GM23338 (cell line): ENCODE data around the gene MANSC1. TPM values are rescaled to one million over a fixed set of nuclear protein-coding genes. Genes with fewer than 3 reads are reported as not detected.
A peak's percentile ranks its signal among the peaks of the same experiment; 100 is the strongest.

Experiments used
- ATAC-seq: fragments of 200-7000 bp; cut with Tn5 transposase; 3 replicates; pipeline ENCODE4 v1.9.1; 2020
- DNase-seq: peaks from one replicate; pipeline ENCODE4 v3.0.0-alpha.2; 2015; ENCODE audit warnings: low spot score
- H2AFZ ChIP-seq: fragments of 200-600 bp; sonication (generic); 2 replicates; pipeline ENCODE4 v1.8.0; 2016; ENCODE audit warnings: antibody characterized with exemption, mild to moderate bottlenecking, moderate library complexity
- H3F3A ChIP-seq: fragments of 200-600 bp; sonication (generic); replicated peaks from 2 replicates; pipeline ENCODE4 v1.8.0; 2017; ENCODE audit warnings: antibody characterized with exemption, mixed run types, low read depth
- H3K27ac ChIP-seq: fragments of 200-600 bp; sonication (generic); 2 replicates; pipeline ENCODE4 v1.6.1; 2016; ENCODE audit warnings: low read depth
- H3K27me3 ChIP-seq: fragments of 200-600 bp; sonication (generic); 2 replicates; pipeline ENCODE4 v1.8.0; 2016; ENCODE audit warnings: mild to moderate bottlenecking, mixed run types, moderate library complexity; ENCODE audit not compliant: insufficient read depth
- H3K36me3 ChIP-seq: fragments of 200-600 bp; sonication (generic); 2 replicates; pipeline ENCODE4 v1.8.0; 2016; ENCODE audit warnings: mild to moderate bottlenecking; ENCODE audit not compliant: insufficient read depth
- H3K4me1 ChIP-seq: fragments of 200-600 bp; sonication (generic); 2 replicates; pipeline ENCODE4 v1.8.0; 2016; ENCODE audit warnings: mild to moderate bottlenecking, moderate library complexity; ENCODE audit not compliant: insufficient read depth
- H3K4me2 ChIP-seq: fragments of 200-600 bp; sonication (generic); 2 replicates; pipeline ENCODE4 v1.7.1; 2017; ENCODE audit warnings: mixed run types
- H3K4me3 ChIP-seq: fragments of 200-600 bp; sonication (generic); 2 replicates; pipeline ENCODE4 v1.6.1; 2016; ENCODE audit warnings: mixed run types
- H3K79me2 ChIP-seq: fragments of 200-600 bp; sonication (generic); replicated peaks from 2 replicates; pipeline ENCODE4 v1.8.0; 2017; ENCODE audit warnings: mild to moderate bottlenecking; ENCODE audit not compliant: insufficient read depth
- H3K9me2 ChIP-seq: fragments of 200-600 bp; sonication (generic); 2 replicates; pipeline ENCODE4 v1.8.0; 2017; ENCODE audit not compliant: insufficient read depth
- H4K20me1 ChIP-seq: fragments of 200-600 bp; sonication (generic); replicated peaks from 2 replicates; pipeline ENCODE4 v1.8.0; 2017; ENCODE audit warnings: mild to moderate bottlenecking; ENCODE audit not compliant: insufficient read depth
- H3K27ac Mint-ChIP-seq: 2 replicates; pipeline ENCODE4 v1.8.0; 2020; ENCODE audit warnings: inconsistent platforms, mild to moderate bottlenecking, moderate library complexity, mixed read lengths
- H3K27me3 Mint-ChIP-seq: 3 replicates; pipeline ENCODE4 v1.8.0; 2022; ENCODE audit warnings: low read depth, mild to moderate bottlenecking, moderate library complexity, mixed read lengths, inconsistent platforms; ENCODE audit not compliant: insufficient read depth, poor library complexity
- H3K36me3 Mint-ChIP-seq: 3 replicates; pipeline ENCODE4 v1.8.0; 2021; ENCODE audit warnings: low read depth, mild to moderate bottlenecking, inconsistent platforms, moderate library complexity, mixed read lengths
- H3K4me1 Mint-ChIP-seq: 3 replicates; pipeline ENCODE4 v1.8.0; 2020; ENCODE audit warnings: mild to moderate bottlenecking, inconsistent platforms, mixed read lengths
- H3K4me3 Mint-ChIP-seq: 3 replicates; pipeline ENCODE4 v1.8.0; 2021; ENCODE audit warnings: moderate library complexity, mild to moderate bottlenecking, inconsistent platforms, mixed read lengths
- H3K9me3 Mint-ChIP-seq: 3 replicates; pipeline ENCODE4 v1.8.0; 2020; ENCODE audit warnings: moderate library complexity, mild to moderate bottlenecking, inconsistent platforms, mixed read lengths
- CREB1 ChIP-seq: fragments of 250-450 bp; sonication (Bioruptor Pico); IDR thresholded peaks from 2 replicates; pipeline ENCODE4 v1.5.0; 2020; ENCODE audit warnings: low read depth, mild to moderate bottlenecking, moderate library complexity
- CTCF ChIP-seq, 2 experiments: fragments of 200-600 bp in 1 of 2; sonication (generic) in 1 of 2; conservative IDR thresholded peaks; 2 replicates each; pipeline versions ENCODE4 v1.5.1 to v1.6.1; 2016 to 2017; ENCODE audit warnings: antibody characterized with exemption in 2 of 2, low read depth in 2 of 2, mild to moderate bottlenecking in 2 of 2, moderate library complexity in 1 of 2
- ETS1 ChIP-seq: IDR thresholded peaks from 2 replicates; pipeline ENCODE4 v1.6.1; 2016; ENCODE audit warnings: antibody characterized with exemption
- EZH2phosphoT487 ChIP-seq: fragments of 200-600 bp; sonication (generic); IDR thresholded peaks from one replicate; pipeline ENCODE4 v1.8.1; 2018; ENCODE audit warnings: antibody characterized with exemption; ENCODE audit not compliant: unreplicated experiment
- NANOG ChIP-seq: IDR thresholded peaks from 2 replicates; pipeline ENCODE4 v1.6.1; 2016; ENCODE audit warnings: antibody characterized with exemption, borderline replicate concordance
- POLR2AphosphoS5 ChIP-seq: IDR thresholded peaks from 2 replicates; pipeline ENCODE4 v1.6.1; 2016; ENCODE audit warnings: antibody characterized with exemption, low read depth
- REST ChIP-seq: IDR thresholded peaks from one replicate; pipeline ENCODE4 v1.6.1; 2018; ENCODE audit warnings: antibody characterized with exemption; ENCODE audit not compliant: unreplicated experiment
- ZNF462 ChIP-seq: fragments of 250-450 bp; sonication (Bioruptor Pico); IDR thresholded peaks from 2 replicates; pipeline ENCODE4 v1.5.0; 2020; ENCODE audit warnings: mild to moderate bottlenecking, moderate library complexity
- polyA plus RNA-seq: library from polyadenylated mRNA; unstranded; fragments of >200 nt; fragmentation: Nextera tagmentation; extraction: Ambion mirVana; gene quantifications from 2 replicates; pipeline ENCODE4 v1.2.1, GENCODE V29; 2016
- total RNA-seq: library from RNA; depleted of rRNA; stranded (reverse); fragments of >200 nt; shearing (Covaris generic); gene quantifications from 2 replicates; pipeline ENCODE4 v1.2.3, GENCODE V29; 2014

Gene MANSC1
- total and polyA plus RNA-seq, 2 experiments from 2014 or later: 4.4 to 5.1 TPM

GRCh38 chr12:12356896-12357718 lies 7.1 kb upstream of the MANSC1 start, which contains the start of gene BORCS5:
TSS of gene BORCS5 (plus strand) at chr12:12357078. CDS start at chr12:12357452, 374 bp downstream.
- no peaks in the 10 kb centered on the region for H3K9me3 Mint-ChIP-seq
- H3K27me3 Mint-ChIP-seq: peaks cover 4% of the 10 kb centered on the region
- peak within 1 kb of the TSS; percentile 100 for H3K4me2 ChIP-seq
- peaks cover 26% of the 10 kb centered on the region for H3K4me1 Mint-ChIP-seq
- TF ChIP-seq POLR2AphosphoS5 (peak; percentile 99), CREB1 (peak; percentile 67), ETS1 (peak; percentile 64), ZNF462 (no peak), NANOG (no peak), CTCF (conservative IDR thresholded peaks at IDR 0.05; ENCODE audit: low read depth in 2 of 2) (peak in 1 of 2 experiments; percentile 30; a peak in 1 of 4 replicates), REST (no peak), EZH2phosphoT487 (no peak)
- no peaks in the 10 kb centered on the region for H3K36me3 Mint-ChIP-seq
- H4K20me1 ChIP-seq: no peaks in the 10 kb centered on the region
- DNase-seq (peak; percentile 100), ATAC-seq (peak; percentile 95)
- peak within 1 kb of the TSS; percentile 93 for H2AFZ ChIP-seq
- no peaks in the 10 kb centered on the region for H3K27me3 ChIP-seq
- H3K27ac Mint-ChIP-seq: peak within 1 kb of the TSS; percentile 90
- H3F3A ChIP-seq: peaks cover 8% of the 10 kb centered on the region; the same call in 1 of the 2 replicates
- H3K27ac ChIP-seq: peak within 1 kb of the TSS; percentile 64
- no peaks in the 10 kb centered on the region for H3K9me2 ChIP-seq
- no peaks in the 10 kb centered on the region for H3K36me3 ChIP-seq
- H3K4me3 Mint-ChIP-seq: peak within 1 kb of the TSS; percentile 95
- H3K4me1 ChIP-seq: peaks cover 13% of the 10 kb centered on the region
- H3K79me2 ChIP-seq: peaks cover 20% of the 10 kb centered on the region
- peak within 1 kb of the TSS; percentile 75 for H3K4me3 ChIP-seq
